Measurements from ENCODE around the gene FAS. TPM values are rescaled to one million over a fixed set of nuclear protein-coding genes. Genes with fewer than 3 reads are reported as not detected.

FAS gene
- total and polyA plus RNA-seq, 2 donors (not counting 1 experiment from before 2014, with no cell fraction given): 11.5 to 12.4 TPM

DNA sequence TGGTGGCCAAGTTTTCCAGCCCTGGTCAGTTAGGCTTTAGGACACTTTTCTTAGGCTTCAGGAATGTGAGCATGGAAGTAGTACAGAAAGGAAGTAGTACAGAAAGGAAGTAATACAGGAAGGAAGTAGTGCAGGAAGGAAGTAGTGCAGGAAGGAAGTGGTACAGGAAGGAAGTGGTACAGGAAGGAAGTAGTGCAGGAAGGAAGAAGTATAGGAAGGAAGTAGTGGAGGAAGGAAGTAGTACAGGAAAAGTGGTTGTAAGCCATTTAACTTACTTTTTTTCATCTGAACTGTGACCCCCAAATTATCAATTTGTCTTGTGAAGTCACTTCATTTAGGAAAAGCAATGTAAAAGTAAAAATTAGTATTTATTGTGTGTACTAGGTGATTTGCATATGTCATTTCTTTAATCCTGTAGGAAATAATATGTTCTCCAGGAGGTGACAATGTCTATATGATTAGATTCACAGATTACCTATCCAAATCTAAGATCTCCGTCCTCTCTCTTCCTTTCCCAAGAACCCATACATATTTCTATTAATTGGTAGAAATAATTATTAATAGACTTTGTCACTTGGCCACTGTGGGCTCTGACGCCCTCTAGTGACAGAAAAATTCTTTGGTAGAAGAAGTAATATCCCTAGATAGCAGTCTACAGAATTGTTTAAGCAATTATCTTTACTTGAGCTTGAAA, 3.9 kb upstream of the FAS start:
- intact Hi-C loops (cut with micrococcal nuclease): loop anchor here (1.0 kb wide), 1 partner anchor 51 kb away; no protein-coding TSS in a partner anchor
- CTCF ChIA-PET: interaction anchor here (0.7 to 6.1 kb wide), 8 partner anchors 8 to 152 kb away, joined by 3 to 76 read pairs (median 4); no protein-coding TSS in a partner anchor
- H3K4me1 ChIP-seq (ENCODE audit: control insufficient read depth in 2 of 2, insufficient read depth in 2 of 2, low read length in 2 of 2): peaks cover 6 to 12% of the 10 kb centered on the region in 2 donors
- Mint-ChIP-seq H3K27me3 (no peaks in the 10 kb centered on the region), H3K27ac (peak overlapping the region; percentile 50), H3K9me3 (ENCODE audit: insufficient read depth) (peaks cover 4% of the 10 kb centered on the region), H3K4me1 (peaks cover 23% of the 10 kb centered on the region), H3K4me3 (no peak overlapping the region)
- ATAC-seq (ENCODE audit: low read depth) (no peak), DNase-seq (peak; percentile 51)
- H3K9me3 ChIP-seq (ENCODE audit: control extremely low read depth in 1 of 3, control insufficient read depth in 2 of 3, insufficient read depth in 1 of 3, low read length in 2 of 3): peaks cover 0 to 8% (median 7%) of the 10 kb centered on the region in 3 donors
- no peak overlapping the region for H3K9ac ChIP-seq (ENCODE audit: low read length)
- no peak for TF ChIP-seq EZH2 (IDR thresholded peaks at IDR 0.05; ENCODE audit: borderline replicate concordance, insufficient read depth, low read depth, low read length, poor library complexity, severe bottlenecking)
- TF ChIP-seq, protein P1, sequence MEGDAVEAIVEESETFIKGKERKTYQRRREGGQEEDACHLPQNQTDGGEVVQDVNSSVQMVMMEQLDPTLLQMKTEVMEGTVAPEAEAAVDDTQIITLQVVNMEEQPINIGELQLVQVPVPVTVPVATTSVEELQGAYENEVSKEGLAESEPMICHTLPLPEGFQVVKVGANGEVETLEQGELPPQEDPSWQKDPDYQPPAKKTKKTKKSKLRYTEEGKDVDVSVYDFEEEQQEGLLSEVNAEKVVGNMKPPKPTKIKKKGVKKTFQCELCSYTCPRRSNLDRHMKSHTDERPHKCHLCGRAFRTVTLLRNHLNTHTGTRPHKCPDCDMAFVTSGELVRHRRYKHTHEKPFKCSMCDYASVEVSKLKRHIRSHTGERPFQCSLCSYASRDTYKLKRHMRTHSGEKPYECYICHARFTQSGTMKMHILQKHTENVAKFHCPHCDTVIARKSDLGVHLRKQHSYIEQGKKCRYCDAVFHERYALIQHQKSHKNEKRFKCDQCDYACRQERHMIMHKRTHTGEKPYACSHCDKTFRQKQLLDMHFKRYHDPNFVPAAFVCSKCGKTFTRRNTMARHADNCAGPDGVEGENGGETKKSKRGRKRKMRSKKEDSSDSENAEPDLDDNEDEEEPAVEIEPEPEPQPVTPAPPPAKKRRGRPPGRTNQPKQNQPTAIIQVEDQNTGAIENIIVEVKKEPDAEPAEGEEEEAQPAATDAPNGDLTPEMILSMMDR (IDR thresholded peaks at IDR 0.05): peak; percentile 69
- POLR2A ChIA-PET: no interaction called here
- H3K4me2 ChIP-seq (replicated peaks; ENCODE audit: low read depth, low read length, poor library complexity, severe bottlenecking): no peak overlapping the region
- H3K27me3 ChIP-seq (replicated peaks in 1 of 4; ENCODE audit: control extremely low read depth in 1 of 4, control insufficient read depth in 3 of 4, insufficient read depth in 4 of 4, low read length in 3 of 4): no peaks in the 10 kb centered on the region
- no peaks in the 10 kb centered on the region for H3K36me3 ChIP-seq (replicated peaks in 1 of 2; ENCODE audit: control extremely low read depth in 1 of 2, control insufficient read depth in 1 of 2, extremely low read depth in 1 of 2, insufficient read depth in 2 of 2, low read length in 1 of 2)
- H3K27ac ChIP-seq (ENCODE audit: low read length in 2 of 2): peak overlapping the region in 1 of 2 donors; percentile 2
- no CpG with 5 or more reads among the region's 2 CpGs for WGBS (ENCODE audit: insufficient coverage)
- H3K4me3 ChIP-seq (ENCODE audit: control extremely low read depth in 1 of 5, extremely low read depth in 1 of 5, insufficient read depth in 1 of 5, low read depth in 2 of 5, low read length in 4 of 5): no peak overlapping the region
- no peaks in the 10 kb centered on the region for H3K79me2 ChIP-seq (ENCODE audit: control insufficient read depth, insufficient read depth, low read length)
- no peaks in the 10 kb centered on the region for H4K20me1 ChIP-seq (ENCODE audit: control insufficient read depth, insufficient read depth, low read length, poor library complexity, severe bottlenecking)
- H2AFZ ChIP-seq (ENCODE audit: insufficient read depth, low read depth, low read length, poor library complexity, severe bottlenecking): no peak overlapping the region

DNA sequence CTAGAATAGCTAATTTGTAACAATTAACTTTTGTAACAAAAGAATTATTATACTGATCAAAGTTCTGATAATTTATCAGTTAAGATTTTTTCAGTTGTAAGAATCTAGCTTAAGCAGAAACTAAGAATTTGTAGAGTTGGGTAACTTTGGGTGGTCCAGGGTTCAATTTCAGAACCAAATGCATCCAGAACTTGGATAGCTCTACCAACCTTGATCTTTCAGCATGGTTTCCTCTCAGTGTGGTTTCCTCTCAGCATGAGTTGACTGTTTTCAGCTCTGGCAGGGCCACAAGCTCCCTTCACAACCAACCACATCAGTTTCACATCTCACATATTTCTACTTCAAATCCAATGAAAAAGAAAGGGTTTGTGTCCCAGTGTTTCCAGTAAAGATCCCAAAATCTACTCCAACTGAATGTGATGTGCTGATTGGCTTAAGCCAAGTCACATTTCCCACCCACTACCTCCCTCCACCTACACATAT, 3.3 kb upstream of the FAS start:
- TF ChIP-seq, protein P1 (IDR thresholded peaks at IDR 0.05): peak; percentile 13
- TF ChIP-seq EZH2 (IDR thresholded peaks at IDR 0.05; ENCODE audit: borderline replicate concordance, insufficient read depth, low read depth, low read length, poor library complexity, severe bottlenecking): no peak
- Histone ChIP-seq H3K9ac (ENCODE audit: low read length) (no peak overlapping the region), H3K79me2 (ENCODE audit: control insufficient read depth, insufficient read depth, low read length) (no peaks in the 10 kb centered on the region), H3K4me2 (replicated peaks; ENCODE audit: low read depth, low read length, poor library complexity, severe bottlenecking) (no peak overlapping the region), H3K36me3 (replicated peaks in 1 of 2; ENCODE audit: control extremely low read depth in 1 of 2, control insufficient read depth in 1 of 2, extremely low read depth in 1 of 2, insufficient read depth in 2 of 2, low read length in 1 of 2) (no peaks in the 10 kb centered on the region), H3K9me3 (ENCODE audit: control extremely low read depth in 1 of 3, control insufficient read depth in 2 of 3, insufficient read depth in 1 of 3, low read length in 2 of 3) (peaks cover 0 to 8% (median 7%) of the 10 kb centered on the region in 3 donors), H4K20me1 (ENCODE audit: control insufficient read depth, insufficient read depth, low read length, poor library complexity, severe bottlenecking) (no peaks in the 10 kb centered on the region), H3K27me3 (replicated peaks in 1 of 4; ENCODE audit: control extremely low read depth in 1 of 4, control insufficient read depth in 3 of 4, insufficient read depth in 4 of 4, low read length in 3 of 4) (no peaks in the 10 kb centered on the region), H2AFZ (ENCODE audit: insufficient read depth, low read depth, low read length, poor library complexity, severe bottlenecking) (no peak overlapping the region), H3K27ac (ENCODE audit: low read length in 2 of 2) (peak overlapping the region in 1 of 2 donors; percentile 9), H3K4me3 (ENCODE audit: control extremely low read depth in 1 of 5, extremely low read depth in 1 of 5, insufficient read depth in 1 of 5, low read depth in 2 of 5, low read length in 4 of 5) (no peak overlapping the region), H3K4me1 (ENCODE audit: control insufficient read depth in 2 of 2, insufficient read depth in 2 of 2, low read length in 2 of 2) (peaks cover 12 to 18% of the 10 kb centered on the region in 2 donors)
- Mint-ChIP-seq H3K4me1 (peaks cover 29% of the 10 kb centered on the region), H3K9me3 (ENCODE audit: insufficient read depth) (peaks cover 4% of the 10 kb centered on the region), H3K4me3 (no peak overlapping the region), H3K27me3 (no peaks in the 10 kb centered on the region), H3K27ac (no peak overlapping the region)
- ChIA-PET CTCF (interaction anchor here (0.7 to 6.1 kb wide), 10 partner anchors 9 to 153 kb away, joined by 3 to 76 read pairs (median 4); no protein-coding TSS in a partner anchor), POLR2A (interaction anchor here (0.7 kb wide), 1 partner anchor 45 kb away, joined by 3 read pairs; no protein-coding TSS in a partner anchor)
- DNase-seq (no peak), ATAC-seq (ENCODE audit: low read depth) (no peak)
- intact Hi-C loops (cut with micrococcal nuclease): loop anchor here (1.0 kb wide), 1 partner anchor 52 kb away; no protein-coding TSS in a partner anchor

Data from B cell (primary cell).